ENCODE measurements around the gene BICC1. TPM values are rescaled to one million over a fixed set of nuclear protein-coding genes. Genes with fewer than 3 reads are reported as not detected.

The BICC1 gene
- total RNA-seq, 1 donor from 2014 or later, result 9.3 TPM

DNA sequence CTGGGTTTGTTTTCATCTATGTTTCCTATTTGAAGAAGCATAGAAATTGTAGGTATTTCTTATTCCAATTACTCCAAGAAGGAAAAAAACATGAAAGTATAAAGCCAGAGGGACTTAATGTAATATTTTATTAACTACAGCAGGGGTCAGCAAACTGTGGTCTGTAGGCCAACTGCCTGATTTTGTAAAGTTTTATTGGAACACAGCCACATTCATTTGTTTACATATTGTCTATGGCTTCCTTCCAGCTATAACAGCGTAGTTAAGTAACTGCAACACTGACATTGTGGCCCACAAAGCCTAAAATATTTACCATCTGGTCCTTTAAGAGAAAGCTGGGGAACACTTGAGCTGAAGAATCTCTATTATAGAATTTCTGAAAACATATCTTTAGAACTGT lies 306.2 kb downstream of the BICC1 start:
- TF ChIP-seq, protein P1, sequence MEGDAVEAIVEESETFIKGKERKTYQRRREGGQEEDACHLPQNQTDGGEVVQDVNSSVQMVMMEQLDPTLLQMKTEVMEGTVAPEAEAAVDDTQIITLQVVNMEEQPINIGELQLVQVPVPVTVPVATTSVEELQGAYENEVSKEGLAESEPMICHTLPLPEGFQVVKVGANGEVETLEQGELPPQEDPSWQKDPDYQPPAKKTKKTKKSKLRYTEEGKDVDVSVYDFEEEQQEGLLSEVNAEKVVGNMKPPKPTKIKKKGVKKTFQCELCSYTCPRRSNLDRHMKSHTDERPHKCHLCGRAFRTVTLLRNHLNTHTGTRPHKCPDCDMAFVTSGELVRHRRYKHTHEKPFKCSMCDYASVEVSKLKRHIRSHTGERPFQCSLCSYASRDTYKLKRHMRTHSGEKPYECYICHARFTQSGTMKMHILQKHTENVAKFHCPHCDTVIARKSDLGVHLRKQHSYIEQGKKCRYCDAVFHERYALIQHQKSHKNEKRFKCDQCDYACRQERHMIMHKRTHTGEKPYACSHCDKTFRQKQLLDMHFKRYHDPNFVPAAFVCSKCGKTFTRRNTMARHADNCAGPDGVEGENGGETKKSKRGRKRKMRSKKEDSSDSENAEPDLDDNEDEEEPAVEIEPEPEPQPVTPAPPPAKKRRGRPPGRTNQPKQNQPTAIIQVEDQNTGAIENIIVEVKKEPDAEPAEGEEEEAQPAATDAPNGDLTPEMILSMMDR (IDR thresholded peaks at IDR 0.05; ENCODE audit: unreplicated experiment), result no peak
- no peaks in the 10 kb centered on the region for H3K9me3 Mint-ChIP-seq
- peak overlapping the region; percentile 43 for H3K27ac Mint-ChIP-seq
- no peak overlapping the region for H3K4me3 Mint-ChIP-seq
- peaks cover 74% of the 10 kb centered on the region for H3K4me1 Mint-ChIP-seq
- no peak for DNase-seq (ENCODE audit: low spot score in 2 of 2, unreplicated experiment in 2 of 2)
- peaks cover 3% of the 10 kb centered on the region for H3K36me3 Mint-ChIP-seq
- no peaks in the 10 kb centered on the region for H3K27me3 Mint-ChIP-seq (ENCODE audit: low read depth)

DNA sequence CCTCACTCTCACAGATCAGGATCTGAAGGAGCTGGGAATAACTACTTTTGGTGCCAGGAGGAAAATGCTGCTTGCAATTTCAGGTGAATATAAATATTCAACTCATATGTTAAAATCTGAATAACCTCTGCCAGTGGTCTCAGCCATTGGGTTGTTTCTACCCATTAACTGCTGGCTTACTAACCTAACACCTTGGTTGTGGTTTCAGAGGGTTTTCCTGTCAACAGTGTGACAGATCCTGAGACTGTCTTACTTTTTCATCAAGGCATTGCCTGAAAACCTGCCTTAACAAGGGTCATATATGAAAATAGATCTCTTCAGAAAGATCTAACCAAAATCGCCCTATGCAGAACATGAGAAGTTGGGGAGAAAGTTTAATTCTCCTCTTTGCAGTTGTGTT lies 307.7 kb downstream of the BICC1 start:
- no peak overlapping the region for H3K4me3 Mint-ChIP-seq
- no peaks in the 10 kb centered on the region for H3K36me3 Mint-ChIP-seq
- H3K27ac Mint-ChIP-seq, result peak overlapping the region; percentile 10
- H3K9me3 Mint-ChIP-seq, result no peaks in the 10 kb centered on the region
- peaks cover 76% of the 10 kb centered on the region for H3K4me1 Mint-ChIP-seq
- no peaks in the 10 kb centered on the region for H3K27me3 Mint-ChIP-seq (ENCODE audit: low read depth)
- TF ChIP-seq, protein P1 (IDR thresholded peaks at IDR 0.05; ENCODE audit: unreplicated experiment), result no peak
- DNase-seq (ENCODE audit: low spot score in 2 of 2, unreplicated experiment in 2 of 2), result no peak

- no peak overlapping the region for H3K4me3 Mint-ChIP-seq
- H3K9me3 Mint-ChIP-seq, result no peaks in the 10 kb centered on the region
- peak overlapping the region; percentile 10 for H3K27ac Mint-ChIP-seq
- H3K27me3 Mint-ChIP-seq (ENCODE audit: low read depth), result no peaks in the 10 kb centered on the region
- TF ChIP-seq, protein P1 (IDR thresholded peaks at IDR 0.05; ENCODE audit: unreplicated experiment), result no peak
- DNase-seq (ENCODE audit: low spot score in 2 of 2, unreplicated experiment in 2 of 2), result no peak
- no peaks in the 10 kb centered on the region for H3K36me3 Mint-ChIP-seq
- H3K4me1 Mint-ChIP-seq, result peaks cover 78% of the 10 kb centered on the region
Observed at GRCh38 chr10:58820861-58821751, 308.4 kb downstream of the BICC1 start.

GRCh38 chr10:58821752-58822056 lies 309.0 kb downstream of the BICC1 start:
- no peak overlapping the region for H3K27ac Mint-ChIP-seq
- no peaks in the 10 kb centered on the region for H3K36me3 Mint-ChIP-seq
- H3K27me3 Mint-ChIP-seq (ENCODE audit: low read depth), result no peaks in the 10 kb centered on the region
- TF ChIP-seq, protein P1 (IDR thresholded peaks at IDR 0.05; ENCODE audit: unreplicated experiment), result no peak
- no peaks in the 10 kb centered on the region for H3K9me3 Mint-ChIP-seq
- H3K4me3 Mint-ChIP-seq, result no peak overlapping the region
- no peak for DNase-seq (ENCODE audit: low spot score in 2 of 2, unreplicated experiment in 2 of 2)
- peaks cover 78% of the 10 kb centered on the region for H3K4me1 Mint-ChIP-seq

GRCh38 chr10:58823983-58824382 lies 311.3 kb downstream of the BICC1 start:
- H3K27ac Mint-ChIP-seq, result no peak overlapping the region
- TF ChIP-seq, protein P1 (IDR thresholded peaks at IDR 0.05; ENCODE audit: unreplicated experiment), result no peak
- H3K4me1 Mint-ChIP-seq, result peaks cover 77% of the 10 kb centered on the region
- no peaks in the 10 kb centered on the region for H3K27me3 Mint-ChIP-seq (ENCODE audit: low read depth)
- DNase-seq (ENCODE audit: low spot score in 2 of 2, unreplicated experiment in 2 of 2), result no peak
- H3K36me3 Mint-ChIP-seq, result no peaks in the 10 kb centered on the region
- no peak overlapping the region for H3K4me3 Mint-ChIP-seq
- no peaks in the 10 kb centered on the region for H3K9me3 Mint-ChIP-seq

Measured in mesothelial cell of epicardium (in vitro differentiated cells).